Lower leg skin (tissue), 4 donors: ENCODE results near the gene PIGN. TPM values are rescaled to one million over a fixed set of nuclear protein-coding genes. Genes with fewer than 3 reads are reported as not detected.

Experiments used
- DNase-seq, 2 donors: peaks; one replicate each; pipeline ENCODE4 v3.0.0-alpha.2; 2019; ENCODE audit warnings: low spot score in 2 of 2
- H3K4me3 ChIP-seq: fragments of 200-600 bp; sonication (generic); 2 replicates; pipeline ENCODE4 v1.5.1; 2017; ENCODE audit warnings: mild to moderate bottlenecking, low read depth; ENCODE audit not compliant: poor library complexity, severe bottlenecking
- CTCF ChIP-seq, 3 donors: fragments of 450-650 bp; IDR thresholded peaks; one replicate each; pipeline ENCODE4 v1.5.1; 2016; ENCODE audit warnings: antibody characterized with exemption in 3 of 3, mild to moderate bottlenecking in 3 of 3, moderate library complexity in 2 of 3
- POLR2A ChIP-seq, 2 donors: fragments of 450-650 bp; IDR thresholded peaks; one replicate each; pipeline ENCODE4 v1.6.1; 2016 to 2017; ENCODE audit warnings: antibody characterized with exemption in 2 of 2, mild to moderate bottlenecking in 1 of 2, moderate library complexity in 1 of 2
- WGBS, 2 donors: methylation state at CpG; one replicate each; pipeline ENCODE4 v1.1.5; 2018; 5-methylcytosine and 5-hydroxymethylcytosine counted together
- intact Hi-C: fragments of 100-400 bp; cut with DNase I; formaldehyde crosslinking; loops from one replicate; pipeline ENCODE4 v1.15.0; 2023; ENCODE audit warnings: low total_unique reads
- total RNA-seq, 4 donors: library from RNA; depleted of rRNA; stranded (reverse); fragments of >200 nt; gene quantifications; one replicate each; pipeline ENCODE4 v1.1.0, GENCODE V29; 2016

PIGN gene
- total RNA-seq, 4 donors from 2014 or later, result 23.6 to 35.6 (median 31.7) TPM

DNA sequence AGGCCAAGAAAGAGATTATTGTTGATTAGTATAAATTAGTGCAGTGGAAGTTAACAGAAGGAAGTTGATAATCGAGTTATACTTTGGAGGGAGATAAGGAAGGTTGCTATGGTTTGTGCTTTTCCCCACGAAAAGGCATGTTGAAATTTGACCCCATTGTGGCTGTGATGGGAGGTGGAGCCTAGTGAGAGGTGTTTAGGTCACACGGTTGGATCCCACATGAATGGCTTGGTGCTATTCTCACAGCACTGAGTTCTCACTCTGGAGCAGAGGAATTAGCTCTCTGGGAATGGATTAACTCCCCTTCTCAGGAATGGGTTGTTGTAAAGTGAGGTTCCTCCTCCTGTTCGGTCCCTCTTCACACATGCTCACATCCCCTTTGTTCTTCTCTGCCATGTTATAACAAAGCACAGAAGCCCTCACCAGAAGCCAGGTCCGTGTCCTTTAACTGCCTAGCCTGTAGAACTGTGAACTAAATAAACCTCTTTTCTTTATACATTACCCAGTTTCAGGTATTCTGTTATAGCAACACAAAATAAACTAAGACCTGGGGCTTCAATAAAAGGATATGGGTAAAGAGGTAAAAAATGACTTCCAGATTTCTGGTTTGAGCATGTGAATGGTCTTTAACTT is 21.9 kb downstream of the PIGN start:
- DNase-seq, result no peak
- intact Hi-C loops, result no loop called here
- no peak for TF ChIP-seq CTCF (IDR thresholded peaks at IDR 0.05)
- no peak for TF ChIP-seq POLR2A (IDR thresholded peaks at IDR 0.05)
- WGBS, 2 donors, result 73 to 80% methylated on average over 5 of the region's 5 CpGs
- H3K4me3 ChIP-seq, result no peak overlapping the region

DNA sequence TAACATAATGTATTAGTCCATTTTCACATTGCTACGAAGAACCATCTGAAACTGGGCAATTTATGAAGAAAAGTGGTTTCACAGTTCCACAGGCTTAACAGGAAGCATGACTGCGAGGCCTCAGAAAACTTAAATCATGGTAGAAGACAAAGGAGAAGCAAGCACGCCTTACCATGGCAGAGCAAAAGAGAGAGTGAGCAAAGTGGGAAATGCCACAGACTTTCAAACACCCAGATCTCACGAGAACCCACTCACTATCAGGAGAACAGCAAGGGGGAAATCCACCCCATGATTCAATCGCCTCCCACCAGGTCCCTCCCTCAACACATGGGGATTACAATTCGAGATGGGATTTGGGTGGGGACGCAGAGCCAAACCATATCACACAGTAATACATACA is 22.5 kb downstream of the PIGN start:
- TF ChIP-seq CTCF (IDR thresholded peaks at IDR 0.05) (no peak), POLR2A (IDR thresholded peaks at IDR 0.05) (no peak)
- H3K4me3 ChIP-seq, result no peak overlapping the region
- intact Hi-C loops, result no loop called here
- DNase-seq, result no peak
- WGBS, 2 donors, result 92 to 97% methylated on average over 7 of the region's 7 CpGs

- no peak for DNase-seq
- 96 to 97% methylated on average over 1 of the region's 1 CpG for WGBS, 2 donors
- intact Hi-C loops, result no loop called here
- TF ChIP-seq POLR2A (IDR thresholded peaks at IDR 0.05), result no peak
- TF ChIP-seq CTCF (IDR thresholded peaks at IDR 0.05), result no peak
- no peak overlapping the region for H3K4me3 ChIP-seq
Observed at GRCh38 chr18:62157843-62158242, 29.0 kb downstream of the PIGN start.

- intact Hi-C loops, result no loop called here
Observed at GRCh38 chr18:62152844-62153243, 34.0 kb downstream of the PIGN start.

DNA sequence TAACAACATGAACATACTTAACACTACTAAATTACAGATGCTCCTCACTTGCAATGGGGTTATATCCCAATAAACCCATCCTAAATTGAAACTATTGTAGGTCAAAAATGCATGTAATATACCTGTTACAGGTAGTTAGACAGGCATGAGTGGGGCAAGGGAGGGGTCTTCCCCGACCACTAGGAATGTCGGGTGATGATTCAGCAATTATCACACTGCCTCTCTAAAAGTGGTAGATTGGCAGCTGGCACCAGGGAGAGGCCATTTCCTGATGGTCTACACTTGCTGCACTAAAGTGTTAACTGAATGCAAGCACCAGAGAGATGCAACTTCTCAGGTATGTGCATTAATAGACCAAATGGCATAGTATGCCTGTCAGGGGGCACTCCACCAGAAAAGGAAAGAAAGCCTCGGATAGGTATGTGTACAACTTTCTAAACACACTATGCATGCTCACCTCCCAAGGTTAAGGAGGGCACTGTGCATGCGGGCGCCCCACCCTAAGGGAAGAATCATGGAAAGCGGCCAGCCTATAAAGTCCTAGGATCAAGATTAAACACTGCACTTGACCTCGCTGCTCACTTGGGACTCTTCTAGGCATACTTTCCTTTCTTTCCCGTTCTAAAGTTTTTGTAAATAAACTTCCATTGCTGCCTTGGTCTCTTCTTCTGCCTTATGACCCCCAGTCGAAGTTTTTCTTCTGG is 35.6 kb downstream of the PIGN start:
- WGBS, 2 donors, result 91 to 97% methylated on average over 9 of the region's 9 CpGs
- intact Hi-C loops, result no loop called here
- no peak for DNase-seq
- TF ChIP-seq POLR2A (IDR thresholded peaks at IDR 0.05) (no peak), CTCF (IDR thresholded peaks at IDR 0.05) (no peak)
- no peak overlapping the region for H3K4me3 ChIP-seq

More at GRCh38 chr18:62152844-62153243, 34.0 kb downstream of the PIGN start:
- H3K4me3 ChIP-seq, result no peak overlapping the region
- TF ChIP-seq POLR2A (IDR thresholded peaks at IDR 0.05) (no peak), CTCF (IDR thresholded peaks at IDR 0.05) (no peak)
- no peak for DNase-seq
- WGBS, 2 donors, result 80 to 85% methylated on average over 1 of the region's 1 CpG
